ENCODE data around the gene PAIP2.

The PAIP2 gene

GRCh38 chr5:139410993-139411828 lies 69.6 kb downstream of the PAIP2 start:
- no peak for DNase-seq (ENCODE audit: low read depth)

DNA sequence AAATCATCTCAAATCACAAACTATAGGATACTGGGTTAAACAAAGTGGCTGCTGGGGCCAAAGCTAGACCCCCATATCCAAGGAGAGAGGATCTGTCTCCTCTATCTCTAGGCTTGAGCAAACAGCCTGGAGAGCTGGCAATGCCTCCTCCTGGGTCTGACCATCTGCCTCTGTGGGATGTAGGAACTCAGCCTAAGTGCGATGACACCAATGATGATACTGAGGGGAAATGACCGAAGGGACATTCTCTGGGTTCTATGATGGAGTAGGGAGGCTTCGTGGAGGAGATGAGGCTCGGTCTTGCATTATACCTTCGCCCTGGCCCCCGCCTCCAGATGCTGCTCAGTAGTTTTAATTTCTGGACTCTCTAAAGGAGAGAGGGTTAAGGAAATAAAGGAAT lies 71.5 kb downstream of the PAIP2 start:
- DNase-seq (ENCODE audit: low read depth), result no peak

GRCh38 chr5:139413963-139414362 lies 72.3 kb downstream of the PAIP2 start:
- DNase-seq (ENCODE audit: low read depth), result no peak

DNA sequence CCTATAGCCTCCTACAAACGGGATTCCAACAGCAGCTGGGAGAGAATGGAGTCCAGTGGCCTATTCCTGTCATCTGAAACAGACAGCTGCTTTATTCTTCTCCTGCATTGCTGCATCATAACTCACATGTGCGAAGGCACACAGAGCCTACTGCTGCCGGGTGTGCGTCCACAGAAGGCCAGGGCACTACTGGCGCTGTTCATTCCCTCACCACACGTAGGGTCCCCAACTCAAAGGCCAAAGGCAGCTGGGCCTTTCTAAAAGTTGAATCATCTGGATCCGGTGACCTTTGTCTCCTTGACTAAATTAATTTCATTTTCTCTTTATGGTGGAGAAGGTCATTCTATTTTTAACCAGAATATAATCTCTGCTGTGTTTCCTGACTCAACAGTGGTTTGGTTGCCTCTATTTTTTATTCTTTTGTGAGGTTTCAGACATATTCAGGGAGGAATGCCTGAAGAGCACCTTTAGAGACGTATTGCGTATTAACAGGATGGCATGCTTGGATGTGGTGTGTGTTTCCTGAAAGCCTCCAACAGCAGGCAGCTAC lies 73.0 kb downstream of the PAIP2 start:
- no peak for DNase-seq (ENCODE audit: low read depth)

DNA sequence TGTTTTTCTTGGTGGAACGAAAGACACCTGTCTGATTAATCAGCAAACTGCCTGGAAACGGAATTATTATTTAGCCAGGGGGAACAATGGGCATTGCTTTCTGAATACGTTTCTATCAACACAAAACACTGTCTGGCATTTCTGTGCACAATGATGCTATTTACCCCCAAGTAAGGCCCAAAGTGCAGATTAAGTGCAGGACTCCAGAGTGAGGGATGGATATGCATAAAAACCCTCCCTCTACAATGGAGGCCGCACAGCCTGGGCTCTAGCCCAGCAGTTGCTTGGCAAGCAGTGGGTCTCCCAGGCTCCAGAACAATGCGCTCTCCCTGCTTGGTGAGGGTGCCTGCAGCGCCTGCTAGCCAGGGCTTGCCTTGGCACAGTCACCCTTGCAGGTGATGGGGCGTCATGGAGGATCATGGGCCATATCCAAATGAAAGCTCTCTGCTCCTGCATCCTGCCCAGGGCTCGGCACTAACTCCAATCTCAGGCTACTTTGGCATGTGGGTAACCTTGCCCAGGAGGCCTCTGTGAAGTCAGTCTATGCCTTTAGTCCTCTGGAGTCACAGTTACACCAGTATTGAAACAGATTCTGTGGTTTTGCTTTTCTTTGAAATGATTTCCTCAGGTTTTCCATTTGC lies 73.7 kb downstream of the PAIP2 start:
- no peak for DNase-seq (ENCODE audit: low read depth)

GRCh38 chr5:139415869-139416268 lies 74.2 kb downstream of the PAIP2 start:
- DNase-seq (ENCODE audit: low read depth), result no peak

- no peak for DNase-seq (ENCODE audit: low read depth)
Measured at GRCh38 chr5:139416651-139417050, 75.0 kb downstream of the PAIP2 start.

- DNase-seq (ENCODE audit: low read depth), result no peak
Measured at GRCh38 chr5:139417214-139417613, 75.6 kb downstream of the PAIP2 start.

DNA sequence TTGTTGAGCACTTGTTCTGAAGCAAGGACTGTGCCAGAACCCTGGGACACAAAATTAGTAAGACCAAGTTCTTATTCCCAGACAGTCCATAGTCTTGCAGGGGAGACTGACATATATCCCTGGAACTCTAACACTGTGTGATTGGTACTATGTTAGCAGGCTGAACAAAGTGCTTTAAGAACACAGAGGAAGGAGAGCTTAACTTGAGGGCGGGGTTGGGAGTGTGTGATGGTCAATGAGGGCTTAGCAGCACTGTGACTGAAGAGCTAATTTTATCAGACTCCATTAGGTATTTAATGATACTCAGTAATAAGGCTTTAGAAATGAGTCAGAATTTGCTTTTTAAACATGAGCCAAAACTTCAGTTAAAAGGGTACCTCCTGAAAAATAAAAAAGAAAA lies 77.1 kb downstream of the PAIP2 start:
- no peak for DNase-seq (ENCODE audit: low read depth)

All from activated T-cell treated with anti-CD3 and anti-CD28 coated beads for 24 hours (primary cell).